GM12873 (cell line): ENCODE data around the gene SGMS1.

Experiments
- TF ChIP-seq, protein P1 (sequence below): IDR thresholded peaks from 2 replicates; pipeline ENCODE4 v1.5.1; 2012; ENCODE audit warnings: low read depth, mild to moderate bottlenecking, moderate library complexity, low read length, control low read depth; ENCODE audit not compliant: insufficient read depth; ENCODE audit errors: missing control alignments

Gene SGMS1

DNA sequence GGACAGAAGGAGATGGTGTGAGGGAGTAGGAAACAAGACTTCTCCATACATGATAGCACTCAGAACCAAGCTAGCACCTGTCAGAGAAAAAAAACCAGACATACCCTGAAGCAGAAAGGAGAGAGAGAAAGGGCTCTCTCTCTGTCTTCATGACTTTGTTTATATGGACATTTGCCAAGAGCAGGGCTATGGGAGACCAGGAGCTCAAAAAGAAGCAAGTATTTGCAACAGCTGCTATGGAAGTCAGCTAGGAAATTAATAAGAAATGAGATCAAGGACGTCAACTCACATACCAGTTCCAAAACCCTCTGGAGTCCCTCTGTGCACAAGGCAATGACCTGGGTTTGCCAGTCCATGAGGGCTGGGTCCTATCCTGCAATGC lies 111.6 kb downstream of the SGMS1 start:
- TF ChIP-seq, protein P1, sequence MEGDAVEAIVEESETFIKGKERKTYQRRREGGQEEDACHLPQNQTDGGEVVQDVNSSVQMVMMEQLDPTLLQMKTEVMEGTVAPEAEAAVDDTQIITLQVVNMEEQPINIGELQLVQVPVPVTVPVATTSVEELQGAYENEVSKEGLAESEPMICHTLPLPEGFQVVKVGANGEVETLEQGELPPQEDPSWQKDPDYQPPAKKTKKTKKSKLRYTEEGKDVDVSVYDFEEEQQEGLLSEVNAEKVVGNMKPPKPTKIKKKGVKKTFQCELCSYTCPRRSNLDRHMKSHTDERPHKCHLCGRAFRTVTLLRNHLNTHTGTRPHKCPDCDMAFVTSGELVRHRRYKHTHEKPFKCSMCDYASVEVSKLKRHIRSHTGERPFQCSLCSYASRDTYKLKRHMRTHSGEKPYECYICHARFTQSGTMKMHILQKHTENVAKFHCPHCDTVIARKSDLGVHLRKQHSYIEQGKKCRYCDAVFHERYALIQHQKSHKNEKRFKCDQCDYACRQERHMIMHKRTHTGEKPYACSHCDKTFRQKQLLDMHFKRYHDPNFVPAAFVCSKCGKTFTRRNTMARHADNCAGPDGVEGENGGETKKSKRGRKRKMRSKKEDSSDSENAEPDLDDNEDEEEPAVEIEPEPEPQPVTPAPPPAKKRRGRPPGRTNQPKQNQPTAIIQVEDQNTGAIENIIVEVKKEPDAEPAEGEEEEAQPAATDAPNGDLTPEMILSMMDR, result no peak

DNA sequence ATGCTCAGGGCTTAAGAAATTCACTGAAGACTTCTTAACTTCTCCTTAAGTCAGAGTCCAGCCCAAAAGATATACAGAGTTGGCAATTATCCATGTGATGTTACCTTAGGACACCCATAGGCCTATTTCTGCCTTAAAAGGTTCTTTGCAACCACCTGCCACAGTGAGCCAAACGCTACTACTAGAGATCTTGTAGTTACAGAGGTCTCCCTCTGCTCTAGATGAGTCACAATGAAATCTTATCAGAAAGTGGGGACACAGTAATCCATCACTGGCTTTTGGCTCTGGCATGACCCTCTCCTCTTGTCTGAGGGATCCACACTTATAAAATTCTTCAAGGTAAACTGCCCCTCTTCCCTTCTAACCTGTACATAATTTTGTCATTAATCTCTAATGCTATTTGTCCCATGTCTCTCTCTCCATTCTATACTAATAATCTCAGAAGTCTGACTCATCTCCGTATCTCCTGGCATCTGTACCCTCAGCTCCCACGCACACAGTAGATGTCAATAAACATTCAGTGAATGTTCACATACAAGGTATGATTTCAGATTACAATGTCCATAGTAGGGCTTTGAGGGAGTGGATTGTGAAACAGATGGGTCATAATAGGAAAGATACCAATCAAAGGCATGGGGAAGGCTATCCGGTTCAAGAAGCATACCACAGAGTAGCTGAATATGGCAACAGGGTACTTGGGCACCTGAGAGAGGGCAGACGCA lies 112.1 kb downstream of the SGMS1 start:
- TF ChIP-seq, protein P1, result no peak

DNA sequence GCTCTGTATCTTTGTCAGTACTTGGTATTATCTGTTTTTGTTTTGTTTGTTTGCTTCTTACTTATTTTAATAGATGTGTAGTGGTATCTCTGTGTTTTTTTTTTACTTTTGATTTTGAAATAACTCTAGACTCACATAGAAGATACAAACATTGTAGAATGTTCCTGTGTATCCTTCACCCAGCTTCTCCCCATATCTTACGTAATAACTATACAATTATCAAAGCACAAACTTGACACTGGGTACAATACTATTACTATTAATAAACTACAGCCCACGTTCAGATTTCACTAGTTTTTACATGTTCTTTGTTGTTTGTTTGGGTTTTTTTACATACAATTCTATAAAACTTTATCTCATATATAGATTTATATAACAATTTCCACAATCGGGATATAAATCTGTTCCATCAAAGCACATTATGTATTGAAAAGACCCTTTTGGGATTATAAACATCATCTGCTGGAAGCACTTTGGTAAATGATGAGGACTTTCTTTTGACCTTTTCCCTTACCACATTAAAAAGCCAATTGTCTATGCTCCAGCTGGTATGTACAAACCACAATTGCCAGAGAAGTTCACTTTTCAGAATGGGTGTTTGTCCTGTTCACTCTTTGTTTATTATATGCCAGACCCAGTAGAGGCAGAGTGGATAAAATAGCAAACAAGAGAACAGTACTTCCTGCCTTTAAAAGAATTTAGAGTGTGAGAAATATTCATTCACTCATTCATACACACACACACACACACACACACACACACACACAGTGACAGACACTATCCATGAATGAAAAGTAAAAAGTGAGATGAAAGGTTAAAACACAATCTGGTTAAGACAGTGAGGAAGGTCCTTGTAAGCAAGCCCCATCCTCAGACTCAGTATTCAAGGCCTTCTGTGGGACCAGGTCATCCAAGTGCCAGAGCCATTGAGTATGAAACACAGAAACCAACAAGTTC lies 113.0 kb downstream of the SGMS1 start:
- TF ChIP-seq, protein P1, result no peak

DNA sequence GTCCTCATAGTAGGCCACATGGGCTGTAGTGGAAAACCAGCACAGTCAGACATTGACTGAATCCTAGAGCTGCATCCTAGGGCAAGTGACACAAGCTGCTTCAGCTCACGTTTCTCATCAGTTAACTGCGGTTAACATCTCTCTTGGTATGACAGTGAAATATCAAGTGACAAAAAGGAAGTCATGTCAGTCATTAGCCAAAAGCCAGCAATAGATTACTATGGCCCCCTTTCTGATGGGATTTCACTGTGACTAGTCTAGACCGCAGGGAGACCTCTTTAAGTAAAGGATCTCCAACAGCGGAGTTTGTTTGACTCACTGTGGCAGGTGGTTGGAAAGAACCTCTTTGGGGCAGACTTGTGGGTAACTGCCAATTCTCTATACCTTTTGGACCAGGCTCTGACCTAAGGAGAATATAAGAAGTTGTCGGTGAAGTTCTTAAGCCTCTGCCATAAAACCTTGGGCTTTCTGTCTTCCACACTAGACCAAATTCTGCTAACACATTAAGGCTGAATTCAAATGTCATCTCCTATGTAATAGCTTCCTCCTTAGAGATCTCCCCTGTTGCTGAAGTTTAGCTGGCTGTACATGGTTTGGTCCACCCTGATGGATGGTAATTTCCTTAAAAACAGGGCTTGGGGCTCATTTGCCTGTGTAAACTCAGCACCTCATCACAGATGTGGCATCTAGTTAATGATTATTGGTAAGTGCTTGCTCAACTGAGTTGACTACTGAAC lies 115.3 kb downstream of the SGMS1 start:
- TF ChIP-seq, protein P1, result no peak

DNA sequence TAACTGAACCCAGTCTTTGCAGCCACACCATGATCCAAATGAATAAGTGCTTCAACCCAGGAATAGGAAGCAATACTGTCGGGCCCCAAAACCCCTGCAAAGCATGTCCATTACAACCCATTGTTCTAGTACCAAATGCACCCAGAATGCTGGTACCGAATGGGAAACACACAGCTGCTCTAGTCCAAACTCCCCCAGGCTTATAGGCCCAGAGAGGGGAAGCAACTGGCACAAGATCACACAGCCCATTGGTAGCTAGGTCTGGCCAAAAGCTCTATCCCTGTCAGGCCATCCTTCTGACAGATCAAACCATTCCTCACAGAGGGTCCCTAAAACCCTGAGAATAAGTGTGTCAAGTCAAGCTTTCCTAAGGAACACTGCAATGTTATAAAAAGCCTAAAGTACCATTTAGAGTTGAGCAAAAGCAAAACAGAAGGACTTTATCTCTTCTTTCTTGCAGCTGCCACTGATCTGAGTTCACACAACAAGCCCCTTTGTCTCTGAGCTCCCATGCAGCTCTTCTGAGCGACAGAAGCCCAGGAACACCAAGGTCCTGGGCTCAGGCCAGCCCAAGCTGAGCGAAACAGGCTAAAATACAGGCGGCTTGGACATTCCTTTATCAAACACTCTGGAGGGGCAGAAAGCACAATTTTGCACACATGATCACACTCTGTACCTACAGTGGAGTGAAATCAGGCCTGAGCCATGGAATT lies 116.7 kb downstream of the SGMS1 start:
- TF ChIP-seq, protein P1, result no peak

DNA sequence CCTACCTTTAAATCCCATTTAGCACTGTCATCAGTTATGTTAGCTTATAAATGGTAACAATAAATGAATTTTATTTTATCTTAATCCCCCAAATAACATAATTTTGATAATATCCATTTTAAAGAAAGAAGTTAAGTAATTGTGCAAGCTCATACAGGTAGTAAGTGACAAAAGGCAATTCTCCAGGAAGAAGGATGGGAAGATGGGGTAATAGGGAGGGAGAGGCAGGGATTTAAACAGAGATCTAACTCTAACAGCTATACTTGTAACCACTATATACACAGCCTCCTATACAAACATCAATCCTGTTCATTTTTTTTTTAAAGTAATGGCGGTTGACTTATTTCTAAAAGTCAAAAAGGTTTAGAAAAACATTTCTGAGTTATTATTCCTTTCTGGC lies 119.4 kb downstream of the SGMS1 start:
- TF ChIP-seq, protein P1, result no peak
